Gastrocnemius medialis (tissue), 4 donors: ENCODE results near the gene CGB1. TPM values are rescaled to one million over a fixed set of nuclear protein-coding genes. Genes with fewer than 3 reads are reported as not detected.

Source experiments
- ATAC-seq, 2 donors: fragments of 150-250 bp; one replicate each; pipeline ENCODE4 v1.9.1; 2016
- DNase-seq, 2 donors: peaks; one replicate each; pipeline ENCODE4 v3.0.0-alpha.2; 2019
- H3K27ac ChIP-seq, 4 donors: fragments of 200-600 bp; sonication (generic); 1 replicate in 1 of 4; 2 replicates in 3 of 4; pipeline ENCODE4 v1.5.1; 2016 to 2018; ENCODE audit warnings: mild to moderate bottlenecking in 2 of 4, moderate library complexity in 1 of 4
- H3K27me3 ChIP-seq, 3 donors: fragments of 200-600 bp; sonication (generic) in 2 of 3; 1 replicate in 1 of 3; 2 replicates in 2 of 3; pipeline versions ENCODE4 v1.5.1 to v1.6.0; 2016 to 2019; ENCODE audit warnings: mild to moderate bottlenecking in 1 of 3, moderate library complexity in 1 of 3
- H3K36me3 ChIP-seq, 2 donors: fragments of 200-600 bp; sonication (generic) in 1 of 2; one replicate each; pipeline ENCODE4 v1.5.1; 2017 to 2018
- H3K4me1 ChIP-seq, 2 donors: fragments of 200-600 bp; sonication (generic) in 1 of 2; one replicate each; pipeline ENCODE4 v1.5.1; 2016 to 2017; ENCODE audit warnings: mild to moderate bottlenecking in 2 of 2
- H3K4me3 ChIP-seq, 4 donors: fragments of 200-600 bp; sonication (generic) in 3 of 4; 1 replicate in 1 of 4; 2 replicates in 3 of 4; pipeline ENCODE4 v1.5.1; 2016 to 2019; ENCODE audit warnings: mild to moderate bottlenecking in 2 of 4
- H3K9me3 ChIP-seq, 3 donors: fragments of 200-600 bp; sonication (generic) in 2 of 3; 1 replicate in 1 of 3; 2 replicates in 2 of 3; pipeline ENCODE4 v1.5.1; 2016 to 2019
- CTCF ChIP-seq, 5 experiments: fragments of 450-650 bp in 3 of 5; fragments of 200-600 bp in 2 of 5; sonication (generic) in 2 of 5; IDR thresholded peaks in 4 of 5; conservative IDR thresholded peaks in 1 of 5; 1 replicate in 4 of 5; 2 replicates in 1 of 5; pipeline ENCODE4 v1.5.1; 2016 to 2019; ENCODE audit warnings: antibody characterized with exemption in 5 of 5, mild to moderate bottlenecking in 3 of 5, moderate library complexity in 3 of 5
- POLR2A ChIP-seq, 2 donors: fragments of 450-650 bp; IDR thresholded peaks; one replicate each; pipeline ENCODE4 v1.6.1; 2017; ENCODE audit warnings: antibody characterized with exemption in 2 of 2, mild to moderate bottlenecking in 2 of 2, moderate library complexity in 2 of 2
- in situ Hi-C, 4 donors: fragments of 200-750 bp; cut with MboI; loops; one replicate each; pipeline versions ENCODE4 v1.15.0 to v1.8.0; 2017; ENCODE audit warnings: low sequenced_read_pairs in 4 of 4
- intact Hi-C: fragments of 100-400 bp; cut with DNase I; formaldehyde crosslinking; loops from one replicate; pipeline ENCODE4 v1.15.1; 2023; ENCODE audit warnings: low total_unique reads
- total RNA-seq, 4 donors: library from RNA; depleted of rRNA; stranded (reverse); fragments of >200 nt; gene quantifications; one replicate each; pipeline versions ENCODE4 v1.1.0 to v1.2.3, GENCODE V29; 2016

Gene CGB1
- total RNA-seq, 4 donors from 2014 or later: not detected

DNA sequence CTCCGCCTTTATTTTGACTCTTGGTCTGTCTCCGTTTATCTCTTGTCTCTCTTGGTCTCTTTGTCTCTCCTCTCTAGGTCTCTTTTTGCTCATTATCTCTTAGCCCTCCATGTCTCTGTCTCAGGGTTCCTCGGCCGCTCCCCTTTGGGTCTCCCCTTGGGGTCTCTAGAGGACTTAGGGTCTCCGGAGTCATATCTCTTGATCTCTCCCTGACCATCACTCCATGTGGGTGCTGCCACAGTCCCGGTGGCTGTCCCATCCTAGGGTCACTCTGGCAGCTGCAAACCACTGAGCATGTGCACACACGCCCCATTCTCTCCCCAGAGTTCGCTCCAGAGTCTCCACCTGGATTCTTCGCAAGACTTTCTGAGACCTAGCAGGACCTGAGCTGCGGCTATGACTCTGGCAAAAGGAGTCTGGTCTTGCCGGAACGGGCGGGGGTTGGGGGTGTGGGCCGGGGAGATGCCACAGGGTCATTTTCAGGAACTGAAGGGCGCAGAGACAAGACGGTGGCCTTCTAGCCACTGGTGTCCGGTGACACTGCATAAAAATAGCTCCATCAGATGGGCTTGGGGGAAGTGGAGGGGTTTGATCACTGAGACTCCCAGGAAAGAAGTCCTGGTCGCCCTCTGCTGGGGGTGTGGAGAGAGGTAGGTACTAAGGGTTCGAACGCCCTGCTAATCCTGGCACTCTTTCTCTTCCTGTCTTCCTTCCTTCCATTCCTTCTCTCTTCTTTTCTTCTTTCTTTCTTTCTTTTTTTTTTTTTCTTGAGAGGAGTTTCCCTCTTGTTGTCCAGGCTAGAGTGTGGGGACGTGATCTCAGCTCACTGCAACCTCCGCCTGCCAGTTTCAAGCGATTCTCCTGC, 37.1 kb upstream of the CGB1 start:
- in situ Hi-C loops: no loop called here
- peak; percentile 47 to 86 for DNase-seq
- TF ChIP-seq CTCF (IDR thresholded peaks at IDR 0.05 in 4 of 5, conservative IDR thresholded peaks at IDR 0.05 in 1 of 5) (peak; percentile 27 to 60 (median 55)), POLR2A (IDR thresholded peaks at IDR 0.05) (peak; percentile 46 to 49)
- H3K36me3 ChIP-seq: no peaks in the 10 kb centered on the region
- H3K4me1 ChIP-seq: peaks cover 14 to 24% of the 10 kb centered on the region in 2 donors
- intact Hi-C loops: loop anchor here (1.0 to 5.0 kb wide), 4 partner anchors 17 to 1961 kb away; partner anchors contain the start of genes GYS1, RUVBL2 and ZC3H4
- peak overlapping the region; percentile 85 to 95 (median 92) for H3K27ac ChIP-seq
- H3K9me3 ChIP-seq: no peaks in the 10 kb centered on the region
- H3K4me3 ChIP-seq: peak overlapping the region; percentile 14 to 52 (median 48)
- peak; percentile 72 to 80 for ATAC-seq
- no peaks in the 10 kb centered on the region for H3K27me3 ChIP-seq

DNA sequence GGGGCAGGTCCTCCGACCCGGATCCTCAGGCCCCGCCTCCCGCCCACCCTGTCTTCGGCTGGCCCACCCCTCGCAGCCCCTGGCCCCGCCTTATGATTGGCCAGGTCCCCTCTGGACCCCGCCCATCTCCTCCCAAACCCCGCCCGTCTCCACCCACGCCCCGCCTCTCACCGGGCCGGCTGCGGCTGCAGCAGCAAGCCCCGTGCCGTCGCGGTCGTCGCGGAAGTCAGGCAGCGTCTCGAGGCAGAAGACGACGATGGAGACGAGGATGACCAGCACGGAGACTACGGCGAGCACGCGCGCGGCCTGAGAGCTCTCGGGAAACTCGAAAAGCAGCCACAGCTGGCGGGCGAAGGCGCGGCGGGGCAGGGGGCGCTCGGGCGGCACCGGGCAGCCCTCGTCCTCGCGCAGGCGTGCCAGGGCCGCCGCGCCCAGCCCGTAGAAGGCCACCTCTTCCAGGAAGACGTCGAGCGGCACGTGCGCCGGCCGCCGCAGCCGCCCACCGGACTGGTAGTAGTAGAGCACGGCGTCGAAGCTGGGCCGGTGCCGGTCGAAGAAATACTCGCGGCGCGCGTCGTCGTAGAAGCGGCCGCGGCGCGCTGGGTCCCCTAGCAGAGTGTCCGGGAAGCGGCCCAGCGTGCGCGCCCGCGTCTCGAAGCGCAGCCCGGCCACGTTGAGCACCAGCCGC, 35.3 kb upstream of the CGB1 start:
- H3K27me3 ChIP-seq: no peaks in the 10 kb centered on the region
- no peak for TF ChIP-seq CTCF (IDR thresholded peaks at IDR 0.05 in 4 of 5, conservative IDR thresholded peaks at IDR 0.05 in 1 of 5)
- no peak for TF ChIP-seq POLR2A (IDR thresholded peaks at IDR 0.05)
- DNase-seq (peak in 1 of 2 donors; percentile 50), ATAC-seq (peak; percentile 14 to 20)
- H3K27ac ChIP-seq: peak overlapping the region; percentile 87 to 95 (median 92)
- H3K4me3 ChIP-seq: peak overlapping the region; percentile 38 to 53 (median 52)
- intact Hi-C loops (loop anchor here (5.0 kb wide), 2 partner anchors 80 to 1960 kb away; partner anchors contain the start of genes GYS1, RUVBL2 and ZC3H4), in situ Hi-C loops (no loop called here)
- H3K36me3 ChIP-seq: no peaks in the 10 kb centered on the region
- H3K4me1 ChIP-seq: peaks cover 23 to 37% of the 10 kb centered on the region in 2 donors
- H3K9me3 ChIP-seq: no peaks in the 10 kb centered on the region

DNA sequence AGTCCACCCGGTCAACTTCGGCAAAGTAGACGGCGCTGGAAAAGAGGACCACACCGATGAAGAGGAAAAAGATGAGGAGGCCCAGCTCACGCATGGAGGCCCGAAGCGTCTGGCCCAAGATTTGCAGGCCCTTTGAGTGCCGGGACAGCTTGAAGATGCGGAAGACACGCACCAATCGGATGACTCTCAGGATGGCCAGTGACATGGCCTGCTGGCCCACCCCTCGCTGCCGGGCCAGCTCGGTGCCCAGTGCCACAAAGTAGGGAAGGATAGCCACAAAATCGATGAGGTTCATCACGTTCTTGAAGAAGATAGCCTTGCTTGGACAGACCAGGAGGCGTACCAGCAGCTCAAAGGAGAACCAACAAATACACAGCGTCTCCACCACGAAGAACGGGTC, 33.7 kb upstream of the CGB1 start:
- DNase-seq: no peak
- intact Hi-C loops (loop anchor here (5.0 kb wide), 2 partner anchors 78 to 1958 kb away; partner anchors contain the start of genes GYS1, RUVBL2 and ZC3H4), in situ Hi-C loops (no loop called here)
- TF ChIP-seq CTCF (IDR thresholded peaks at IDR 0.05 in 4 of 5, conservative IDR thresholded peaks at IDR 0.05 in 1 of 5) (no peak), POLR2A (IDR thresholded peaks at IDR 0.05) (no peak)
- Histone ChIP-seq H3K4me1 (peaks cover 37 to 53% of the 10 kb centered on the region in 2 donors), H3K9me3 (no peaks in the 10 kb centered on the region), H3K4me3 (no peak overlapping the region), H3K27ac (peak overlapping the region; percentile 87 to 95 (median 92)), H3K27me3 (peaks cover 0 to 2% (median 0%) of the 10 kb centered on the region in 3 donors), H3K36me3 (no peaks in the 10 kb centered on the region)
- no peak for ATAC-seq

- Histone ChIP-seq H3K36me3 (no peaks in the 10 kb centered on the region), H3K27me3 (peaks cover 0 to 2% (median 0%) of the 10 kb centered on the region in 3 donors), H3K9me3 (no peaks in the 10 kb centered on the region), H3K4me1 (peaks cover 38 to 62% of the 10 kb centered on the region in 2 donors), H3K27ac (peak overlapping the region; percentile 23 to 95 (median 90)), H3K4me3 (no peak overlapping the region)
- no peak for ATAC-seq
- intact Hi-C loops (no loop called here), in situ Hi-C loops (no loop called here)
- no peak for DNase-seq
- TF ChIP-seq CTCF (IDR thresholded peaks at IDR 0.05 in 4 of 5, conservative IDR thresholded peaks at IDR 0.05 in 1 of 5) (no peak), POLR2A (IDR thresholded peaks at IDR 0.05) (no peak)
These were observed 32.3 kb upstream of the CGB1 start for GRCh38 chr19:49069026-49069425.
